ENCODE results near the gene GAR1. TPM values are rescaled to one million over a fixed set of nuclear protein-coding genes. Genes with fewer than 3 reads are reported as not detected.
A peak's percentile ranks its signal among the peaks of the same experiment; 100 is the strongest.

GAR1 gene
- total RNA-seq, 2 donors from 2014 or later, result 33.3 to 35.3 TPM

DNA sequence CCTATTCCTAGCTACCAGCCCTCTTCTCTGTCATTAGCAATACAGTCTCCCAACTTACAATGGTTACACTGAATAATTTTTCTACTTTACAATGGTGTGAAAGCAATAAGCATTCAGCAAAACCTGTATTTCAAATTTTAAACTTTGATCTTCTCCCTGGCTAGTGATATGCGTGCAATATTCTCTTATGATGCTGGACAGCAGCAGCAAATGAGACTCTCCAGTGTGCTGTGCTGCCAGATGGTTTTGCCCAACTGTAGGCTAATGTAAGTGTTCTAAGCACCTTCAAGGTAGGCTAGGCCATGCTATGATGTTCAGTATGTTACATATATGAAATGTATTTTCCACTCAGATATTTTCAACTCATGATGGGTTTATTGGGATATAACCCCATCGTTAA, 5.9 kb upstream of the GAR1 start:
- no peak overlapping the region for H3K27ac ChIP-seq (ENCODE audit: low read depth, low read length)
- TF ChIP-seq, protein P1, sequence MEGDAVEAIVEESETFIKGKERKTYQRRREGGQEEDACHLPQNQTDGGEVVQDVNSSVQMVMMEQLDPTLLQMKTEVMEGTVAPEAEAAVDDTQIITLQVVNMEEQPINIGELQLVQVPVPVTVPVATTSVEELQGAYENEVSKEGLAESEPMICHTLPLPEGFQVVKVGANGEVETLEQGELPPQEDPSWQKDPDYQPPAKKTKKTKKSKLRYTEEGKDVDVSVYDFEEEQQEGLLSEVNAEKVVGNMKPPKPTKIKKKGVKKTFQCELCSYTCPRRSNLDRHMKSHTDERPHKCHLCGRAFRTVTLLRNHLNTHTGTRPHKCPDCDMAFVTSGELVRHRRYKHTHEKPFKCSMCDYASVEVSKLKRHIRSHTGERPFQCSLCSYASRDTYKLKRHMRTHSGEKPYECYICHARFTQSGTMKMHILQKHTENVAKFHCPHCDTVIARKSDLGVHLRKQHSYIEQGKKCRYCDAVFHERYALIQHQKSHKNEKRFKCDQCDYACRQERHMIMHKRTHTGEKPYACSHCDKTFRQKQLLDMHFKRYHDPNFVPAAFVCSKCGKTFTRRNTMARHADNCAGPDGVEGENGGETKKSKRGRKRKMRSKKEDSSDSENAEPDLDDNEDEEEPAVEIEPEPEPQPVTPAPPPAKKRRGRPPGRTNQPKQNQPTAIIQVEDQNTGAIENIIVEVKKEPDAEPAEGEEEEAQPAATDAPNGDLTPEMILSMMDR (conservative IDR thresholded peaks at IDR 0.05), result no peak
- H3K9me3 ChIP-seq (ENCODE audit: control insufficient read depth, low read length), result no peaks in the 10 kb centered on the region
- no peak overlapping the region for H3K9ac ChIP-seq (ENCODE audit: extremely low read depth, low read length, poor library complexity, severe bottlenecking)
- Mint-ChIP-seq H3K36me3 (ENCODE audit: low read depth) (no peaks in the 10 kb centered on the region), H3K27ac (no peak overlapping the region), H3K4me3 (no peak overlapping the region), H3K4me1 (peaks cover 11% of the 10 kb centered on the region), H3K27me3 (ENCODE audit: insufficient read depth) (no peaks in the 10 kb centered on the region), H3K9me3 (no peaks in the 10 kb centered on the region)
- H3K36me3 ChIP-seq (ENCODE audit: control insufficient read depth, insufficient read depth, low read length), result no peaks in the 10 kb centered on the region
- no peaks in the 10 kb centered on the region for H3K4me1 ChIP-seq (ENCODE audit: control insufficient read depth, insufficient read depth, low read length)
- H3K27me3 ChIP-seq (ENCODE audit: control insufficient read depth, insufficient read depth, low read length, poor library complexity, severe bottlenecking), result no peaks in the 10 kb centered on the region
- WGBS, 2 experiments (ENCODE audit: insufficient coverage in 1 of 2, insufficient read length in 1 of 2), result 95 to 100% methylated on average over 1 to 2 of the region's 2 CpGs
- H3K4me3 ChIP-seq (ENCODE audit: low read length), result no peak overlapping the region
- no peak for DNase-seq

DNA sequence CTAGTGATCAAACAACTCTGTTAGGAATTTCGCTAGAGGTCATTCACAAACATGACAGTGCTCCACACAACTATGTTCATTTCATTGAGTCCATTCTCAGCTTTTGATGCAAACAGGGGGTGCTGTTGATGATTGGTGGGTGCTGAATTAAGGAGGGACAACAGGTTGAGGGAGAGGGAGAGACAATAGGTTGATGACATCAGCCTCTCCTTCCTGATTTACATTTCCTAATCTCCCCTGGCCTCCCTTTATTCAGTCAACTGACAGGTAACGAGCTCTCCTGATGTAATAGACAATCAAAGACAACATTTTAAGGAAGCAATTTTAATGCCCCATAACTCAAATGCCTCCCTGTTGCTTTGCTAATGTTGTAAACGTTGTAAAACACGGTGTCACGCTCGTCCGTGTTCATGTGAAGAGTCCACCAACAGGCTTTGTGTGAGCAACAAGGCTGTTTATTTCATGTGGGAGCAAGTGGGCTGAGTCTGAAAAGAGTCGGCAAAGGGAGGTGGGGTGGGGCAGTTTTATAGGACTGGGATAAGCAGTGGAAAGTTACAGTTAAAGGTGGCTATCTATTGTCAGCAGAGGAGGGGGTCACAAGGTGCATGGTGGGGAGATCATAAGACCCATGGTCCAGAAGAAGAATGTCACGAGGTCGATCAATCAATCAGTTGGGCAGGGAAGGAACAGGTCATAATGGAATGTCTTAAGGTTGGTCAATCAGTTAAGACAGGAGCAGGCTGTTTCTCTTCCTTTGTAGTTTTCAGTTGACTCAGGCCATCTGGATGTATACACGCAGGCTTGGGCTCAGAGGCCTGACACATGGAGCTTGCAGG, 4.8 kb upstream of the GAR1 start:
- no peak overlapping the region for H3K9ac ChIP-seq (ENCODE audit: extremely low read depth, low read length, poor library complexity, severe bottlenecking)
- Mint-ChIP-seq H3K4me3 (no peak overlapping the region), H3K4me1 (peaks cover 11% of the 10 kb centered on the region), H3K9me3 (no peaks in the 10 kb centered on the region), H3K27me3 (ENCODE audit: insufficient read depth) (no peaks in the 10 kb centered on the region), H3K27ac (peak overlapping the region; percentile 26), H3K36me3 (ENCODE audit: low read depth) (no peaks in the 10 kb centered on the region)
- no peaks in the 10 kb centered on the region for H3K36me3 ChIP-seq (ENCODE audit: control insufficient read depth, insufficient read depth, low read length)
- H3K27ac ChIP-seq (ENCODE audit: low read depth, low read length), result no peak overlapping the region
- H3K4me3 ChIP-seq (ENCODE audit: low read length), result no peak overlapping the region
- no peaks in the 10 kb centered on the region for H3K4me1 ChIP-seq (ENCODE audit: control insufficient read depth, insufficient read depth, low read length)
- H3K9me3 ChIP-seq (ENCODE audit: control insufficient read depth, low read length), result no peaks in the 10 kb centered on the region
- 67 to 70% methylated on average over 7 to 11 of the region's 11 CpGs for WGBS, 2 experiments (ENCODE audit: insufficient coverage in 1 of 2, insufficient read length in 1 of 2)
- DNase-seq, result peak; percentile 55
- H3K27me3 ChIP-seq (ENCODE audit: control insufficient read depth, insufficient read depth, low read length, poor library complexity, severe bottlenecking), result no peaks in the 10 kb centered on the region
- TF ChIP-seq, protein P1 (conservative IDR thresholded peaks at IDR 0.05), result no peak

DNA sequence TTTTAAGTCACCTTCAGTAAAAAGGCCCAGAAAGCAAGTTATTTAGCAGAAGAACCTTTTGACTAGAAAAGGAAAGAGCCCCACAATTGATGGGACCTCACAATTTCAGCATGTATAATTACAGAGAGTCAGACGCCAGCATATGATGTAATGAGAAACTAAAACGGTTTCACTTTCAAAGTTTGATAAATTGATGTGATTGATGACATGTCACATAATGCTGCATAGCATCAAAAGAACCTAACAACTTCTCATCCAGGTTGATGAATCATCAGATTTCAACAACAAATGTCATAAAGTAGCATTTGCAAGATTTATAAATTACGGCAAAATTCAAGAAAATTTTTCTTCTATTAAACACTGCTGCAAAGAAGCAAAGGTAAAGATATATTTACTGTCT, 3.9 kb upstream of the GAR1 start:
- Mint-ChIP-seq H3K27ac (no peak overlapping the region), H3K9me3 (no peaks in the 10 kb centered on the region), H3K27me3 (ENCODE audit: insufficient read depth) (no peaks in the 10 kb centered on the region), H3K4me3 (no peak overlapping the region), H3K4me1 (peaks cover 16% of the 10 kb centered on the region), H3K36me3 (ENCODE audit: low read depth) (no peaks in the 10 kb centered on the region)
- H3K9ac ChIP-seq (ENCODE audit: extremely low read depth, low read length, poor library complexity, severe bottlenecking), result no peak overlapping the region
- TF ChIP-seq, protein P1 (conservative IDR thresholded peaks at IDR 0.05), result no peak
- H3K9me3 ChIP-seq (ENCODE audit: control insufficient read depth, low read length), result no peaks in the 10 kb centered on the region
- no peak overlapping the region for H3K4me3 ChIP-seq (ENCODE audit: low read length)
- 88 to 100% methylated on average over 1 to 3 of the region's 3 CpGs for WGBS, 2 experiments (ENCODE audit: insufficient coverage in 1 of 2, insufficient read length in 1 of 2)
- no peaks in the 10 kb centered on the region for H3K27me3 ChIP-seq (ENCODE audit: control insufficient read depth, insufficient read depth, low read length, poor library complexity, severe bottlenecking)
- no peak for DNase-seq
- no peaks in the 10 kb centered on the region for H3K36me3 ChIP-seq (ENCODE audit: control insufficient read depth, insufficient read depth, low read length)
- H3K27ac ChIP-seq (ENCODE audit: low read depth, low read length), result no peak overlapping the region
- no peaks in the 10 kb centered on the region for H3K4me1 ChIP-seq (ENCODE audit: control insufficient read depth, insufficient read depth, low read length)
